ENCODE measurements around the gene CPED1.
"Not testable (repeated sequence)": the region's sequence is repeated elsewhere in the genome, so short reads cannot be mapped to it uniquely, and the experiment has no call there.

CPED1 gene

DNA sequence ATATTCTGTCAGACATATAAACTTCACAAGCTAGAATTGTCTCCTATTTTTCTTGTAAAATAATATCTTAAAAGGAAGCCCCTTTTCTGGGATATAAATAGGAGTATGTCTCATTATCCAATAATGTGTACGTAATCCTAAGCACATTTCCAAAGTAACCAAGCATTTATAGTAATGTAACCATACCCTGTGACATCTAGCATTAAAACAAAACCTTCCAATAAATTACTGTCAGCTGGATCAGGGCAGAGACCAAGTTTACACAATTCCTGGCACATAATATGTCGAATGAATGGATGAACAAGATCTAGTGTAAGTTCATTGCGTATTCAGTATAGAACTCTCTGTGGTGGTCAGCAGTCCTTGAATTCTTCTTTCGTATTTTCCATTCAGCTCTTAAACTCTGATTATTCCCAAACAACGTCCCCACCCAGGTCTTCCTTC is 14.3 kb downstream of the CPED1 start:
- in situ Hi-C loops (cut with HindIII; ENCODE audit: low pct_ligation_motif_present, low sequenced_read_pairs): no loop called here
- Histone ChIP-seq H3K4me3 (ENCODE audit: low read depth, low read length) (no peak overlapping the region), H3K27ac (peak overlapping the region; percentile 73), H3K36me3 (replicated peaks) (no peaks in the 10 kb centered on the region), H3K27me3 (replicated peaks) (no peaks in the 10 kb centered on the region)
- no peak for DNase-seq
- TF ChIP-seq, protein P1, sequence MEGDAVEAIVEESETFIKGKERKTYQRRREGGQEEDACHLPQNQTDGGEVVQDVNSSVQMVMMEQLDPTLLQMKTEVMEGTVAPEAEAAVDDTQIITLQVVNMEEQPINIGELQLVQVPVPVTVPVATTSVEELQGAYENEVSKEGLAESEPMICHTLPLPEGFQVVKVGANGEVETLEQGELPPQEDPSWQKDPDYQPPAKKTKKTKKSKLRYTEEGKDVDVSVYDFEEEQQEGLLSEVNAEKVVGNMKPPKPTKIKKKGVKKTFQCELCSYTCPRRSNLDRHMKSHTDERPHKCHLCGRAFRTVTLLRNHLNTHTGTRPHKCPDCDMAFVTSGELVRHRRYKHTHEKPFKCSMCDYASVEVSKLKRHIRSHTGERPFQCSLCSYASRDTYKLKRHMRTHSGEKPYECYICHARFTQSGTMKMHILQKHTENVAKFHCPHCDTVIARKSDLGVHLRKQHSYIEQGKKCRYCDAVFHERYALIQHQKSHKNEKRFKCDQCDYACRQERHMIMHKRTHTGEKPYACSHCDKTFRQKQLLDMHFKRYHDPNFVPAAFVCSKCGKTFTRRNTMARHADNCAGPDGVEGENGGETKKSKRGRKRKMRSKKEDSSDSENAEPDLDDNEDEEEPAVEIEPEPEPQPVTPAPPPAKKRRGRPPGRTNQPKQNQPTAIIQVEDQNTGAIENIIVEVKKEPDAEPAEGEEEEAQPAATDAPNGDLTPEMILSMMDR (IDR thresholded peaks at IDR 0.05; ENCODE audit: low read depth, low read length, missing control alignments): no peak

DNA sequence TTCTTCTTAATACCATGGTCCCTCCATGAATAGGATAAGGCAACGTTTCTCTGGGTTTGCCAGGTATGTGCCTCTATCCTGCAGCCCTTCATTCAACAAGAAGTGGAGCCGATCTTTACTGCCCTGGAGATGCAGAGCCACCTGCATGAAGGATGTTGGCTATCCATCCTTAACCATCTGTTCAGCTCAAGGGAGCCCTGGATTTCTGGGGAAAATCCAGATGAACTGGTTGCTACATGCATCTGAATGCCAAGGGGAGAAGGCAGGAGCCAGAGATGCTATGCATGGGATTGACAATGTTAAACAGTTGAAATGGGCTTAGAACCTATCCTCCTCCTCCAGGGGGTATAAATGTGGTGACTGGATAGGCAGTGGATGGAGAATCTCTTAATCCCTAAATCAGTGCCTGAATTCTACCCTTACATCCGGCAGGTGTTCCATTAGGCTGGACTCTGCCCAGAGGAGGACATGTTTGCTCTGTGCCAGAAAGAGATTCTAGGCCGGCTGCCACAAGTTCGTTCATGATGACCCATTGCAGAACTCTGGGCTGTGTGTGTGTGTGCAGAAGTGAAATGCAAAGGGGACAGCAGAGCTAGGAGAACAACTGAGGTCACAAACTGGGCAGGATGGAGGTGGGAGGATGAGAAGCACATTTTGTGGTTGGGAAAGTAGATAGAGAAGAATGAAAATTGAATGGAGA is 15.6 kb downstream of the CPED1 start:
- no peaks in the 10 kb centered on the region for H3K36me3 ChIP-seq (replicated peaks)
- TF ChIP-seq, protein P1 (IDR thresholded peaks at IDR 0.05; ENCODE audit: low read depth, low read length, missing control alignments): no peak
- H3K27me3 ChIP-seq (replicated peaks): no peaks in the 10 kb centered on the region
- H3K27ac ChIP-seq: no peak overlapping the region
- no peak for DNase-seq
- no peak overlapping the region for H3K4me3 ChIP-seq (ENCODE audit: low read depth, low read length)
- in situ Hi-C loops (cut with HindIII; ENCODE audit: low pct_ligation_motif_present, low sequenced_read_pairs): no loop called here

DNA sequence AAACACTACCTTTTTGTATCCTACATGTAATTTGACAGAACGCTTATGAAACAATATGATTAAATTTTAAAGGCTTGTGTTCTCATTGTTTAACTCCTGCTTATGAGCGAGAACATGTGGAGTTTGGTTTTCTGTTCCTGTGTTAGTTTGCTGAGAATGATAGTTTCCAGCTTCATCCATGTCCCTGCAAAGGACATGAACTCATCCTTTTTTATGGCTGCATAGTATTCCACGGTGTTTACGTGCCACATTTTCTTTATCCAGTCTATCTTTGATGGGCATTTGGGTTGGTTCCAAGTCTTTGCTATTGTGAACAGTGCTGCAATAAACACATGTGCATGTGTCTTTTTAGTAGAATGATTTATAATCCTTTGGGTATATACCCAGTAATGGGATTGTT is 16.5 kb downstream of the CPED1 start:
- H3K27me3 ChIP-seq (replicated peaks); DNase-seq; H3K36me3 ChIP-seq (replicated peaks); H3K27ac ChIP-seq; in situ Hi-C loops (cut with HindIII; ENCODE audit: low pct_ligation_motif_present, low sequenced_read_pairs); H3K4me3 ChIP-seq (ENCODE audit: low read depth, low read length): not testable (repeated sequence)

- TF ChIP-seq, protein P1 (IDR thresholded peaks at IDR 0.05; ENCODE audit: low read depth, low read length, missing control alignments): no peak
- Histone ChIP-seq H3K36me3 (replicated peaks) (no peaks in the 10 kb centered on the region), H3K27me3 (replicated peaks) (no peaks in the 10 kb centered on the region), H3K27ac (no peak overlapping the region), H3K4me3 (ENCODE audit: low read depth, low read length) (no peak overlapping the region)
- in situ Hi-C loops (cut with HindIII; ENCODE audit: low pct_ligation_motif_present, low sequenced_read_pairs): no loop called here
- no peak for DNase-seq
Measured at GRCh38 chr7:121005996-121006584, 17.6 kb downstream of the CPED1 start.

DNA sequence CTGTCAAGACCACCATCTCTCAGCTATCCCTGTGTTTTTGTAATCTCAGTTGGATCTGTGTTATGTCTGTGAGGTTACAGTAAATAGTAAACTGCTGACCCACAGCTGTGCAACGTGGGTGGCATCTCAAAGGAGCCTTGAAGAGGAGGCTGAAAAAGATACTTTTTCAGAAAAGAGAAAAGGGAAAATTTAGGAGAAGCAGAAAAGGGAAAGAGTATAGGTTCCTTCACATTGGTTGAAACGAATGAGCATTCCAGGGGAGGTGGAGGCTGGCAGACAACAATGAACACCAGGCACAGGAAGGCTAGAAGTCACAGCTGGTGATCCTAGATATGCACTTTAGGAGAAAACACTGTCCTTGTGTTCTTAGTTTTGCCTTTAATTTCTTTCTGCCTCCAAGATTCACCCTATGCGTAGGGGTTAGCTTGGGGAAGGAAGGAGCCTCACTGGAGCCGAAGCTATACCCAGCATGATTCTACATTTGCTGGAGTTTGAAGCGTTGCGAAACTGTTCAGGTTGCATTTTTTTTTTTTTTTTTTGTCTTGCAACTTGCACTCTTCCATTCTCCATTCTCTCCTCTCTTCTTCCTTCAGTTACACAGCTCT is 18.3 kb downstream of the CPED1 start:
- in situ Hi-C loops (cut with HindIII; ENCODE audit: low pct_ligation_motif_present, low sequenced_read_pairs): no loop called here
- Histone ChIP-seq H3K36me3 (replicated peaks) (no peaks in the 10 kb centered on the region), H3K27ac (no peak overlapping the region), H3K27me3 (replicated peaks) (no peaks in the 10 kb centered on the region), H3K4me3 (ENCODE audit: low read depth, low read length) (no peak overlapping the region)
- TF ChIP-seq, protein P1 (IDR thresholded peaks at IDR 0.05; ENCODE audit: low read depth, low read length, missing control alignments): no peak
- no peak for DNase-seq

- no peaks in the 10 kb centered on the region for H3K36me3 ChIP-seq (replicated peaks)
- in situ Hi-C loops (cut with HindIII; ENCODE audit: low pct_ligation_motif_present, low sequenced_read_pairs): no loop called here
- H3K27me3 ChIP-seq (replicated peaks): no peaks in the 10 kb centered on the region
- no peak for DNase-seq
- no peak overlapping the region for H3K27ac ChIP-seq
- TF ChIP-seq, protein P1 (IDR thresholded peaks at IDR 0.05; ENCODE audit: low read depth, low read length, missing control alignments): no peak
- H3K4me3 ChIP-seq (ENCODE audit: low read depth, low read length): no peak overlapping the region
Measured at GRCh38 chr7:121008816-121009215, 20.3 kb downstream of the CPED1 start.
